Measurements from ENCODE around the gene ITPA. TPM values are rescaled to one million over a fixed set of nuclear protein-coding genes. Genes with fewer than 3 reads are reported as not detected.
A peak's percentile ranks its signal among the peaks of the same experiment; 100 is the strongest.

ITPA gene
- total RNA-seq, 1 donor from 2014 or later, result 52.5 TPM

DNA sequence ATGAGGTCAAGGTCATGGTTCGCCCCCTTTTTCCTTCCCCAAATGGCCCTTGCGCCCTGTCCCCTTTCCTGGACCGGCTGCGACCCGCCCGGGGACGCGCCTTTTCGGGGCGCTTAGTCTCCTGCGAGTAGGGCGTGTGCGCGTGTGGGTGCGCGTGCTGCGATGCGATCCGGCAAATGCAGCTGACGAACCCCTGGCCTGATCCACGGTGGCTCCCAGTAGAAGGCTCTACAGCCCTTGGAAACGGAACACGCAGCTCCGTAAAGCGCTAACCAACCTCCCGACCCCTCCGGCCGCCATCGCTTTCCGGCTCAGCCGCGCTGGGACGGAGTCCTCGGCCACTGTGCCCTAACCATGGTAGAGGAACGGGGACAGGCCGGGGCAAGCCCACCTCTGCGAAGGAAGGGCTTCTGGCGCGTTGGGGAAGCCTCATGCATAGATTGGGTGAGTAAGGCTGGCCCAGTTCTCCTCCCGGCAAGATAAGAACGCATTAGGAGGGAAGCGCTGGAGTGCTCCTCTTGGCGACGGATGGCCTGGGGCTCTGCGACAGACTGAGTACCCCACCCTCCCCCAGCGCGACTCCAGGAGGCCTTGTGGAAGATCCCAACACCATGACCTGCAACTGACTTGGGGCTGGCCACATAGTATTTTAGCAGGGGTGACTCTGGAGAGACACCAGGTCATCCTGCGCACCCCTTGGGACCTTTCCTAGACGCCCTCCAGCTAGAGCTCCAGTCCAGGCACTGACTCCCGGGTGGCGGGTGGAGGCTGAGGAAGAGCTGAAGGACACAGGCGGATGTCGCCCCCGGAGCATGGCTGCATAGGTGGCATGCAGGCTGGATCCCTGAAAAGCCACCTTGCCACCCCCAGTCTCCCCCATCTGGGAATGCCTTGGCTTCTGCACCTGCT, 30.8 kb downstream of the ITPA start:
- Histone ChIP-seq H3K4me1 (peaks cover 24% of the 10 kb centered on the region), H3K27me3 (peaks cover 6% of the 10 kb centered on the region), H3K27ac (no peak overlapping the region), H3K9me3 (no peaks in the 10 kb centered on the region), H3K4me3 (peak overlapping the region; percentile 64 to 66), H3K36me3 (no peaks in the 10 kb centered on the region)
- no peak for DNase-seq (ENCODE audit: extremely low spot score in 2 of 2)
- intact Hi-C loops (cut with DNase I), result no loop called here
- TF ChIP-seq POLR2AphosphoS5 (IDR thresholded peaks at IDR 0.05; ENCODE audit: insufficient read depth in 1 of 2, low read depth in 1 of 2) (peak in 1 of 2 donors; percentile 8), POLR2A (IDR thresholded peaks at IDR 0.05) (no peak)

DNA sequence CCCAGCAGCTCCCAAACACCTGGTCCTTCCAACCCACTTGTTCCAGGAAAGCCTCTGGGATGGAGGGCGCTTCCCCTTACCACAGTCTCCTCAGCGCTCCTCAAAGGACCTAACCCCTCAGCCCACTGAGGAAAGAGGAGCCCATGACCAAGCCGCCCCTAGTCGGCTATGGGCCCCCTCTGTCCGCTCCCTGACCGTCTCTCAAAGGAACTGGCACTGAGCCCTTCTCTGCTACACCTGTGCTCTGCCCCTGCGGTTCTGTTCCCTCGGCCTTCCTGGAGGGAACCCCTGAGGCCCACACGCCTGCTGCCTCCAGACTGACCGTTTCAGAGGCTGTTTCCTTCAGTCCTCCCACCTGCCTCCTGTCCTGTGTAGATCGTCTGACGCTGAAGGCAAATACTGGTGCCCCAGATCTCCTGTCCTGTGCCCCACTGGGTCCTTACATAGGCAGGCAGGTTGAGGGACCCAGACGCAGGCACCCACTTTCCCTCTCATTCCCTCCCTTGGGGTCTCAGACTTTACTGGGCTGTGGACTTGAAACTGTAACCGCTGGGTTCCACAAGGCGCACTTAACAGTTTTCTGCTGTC, 31.6 kb downstream of the ITPA start:
- Histone ChIP-seq H3K36me3 (no peaks in the 10 kb centered on the region), H3K27ac (no peak overlapping the region), H3K9me3 (no peaks in the 10 kb centered on the region), H3K27me3 (peaks cover 6% of the 10 kb centered on the region), H3K4me3 (no peak overlapping the region), H3K4me1 (peaks cover 24% of the 10 kb centered on the region)
- DNase-seq (ENCODE audit: extremely low spot score in 2 of 2), result no peak
- TF ChIP-seq, protein P1, sequence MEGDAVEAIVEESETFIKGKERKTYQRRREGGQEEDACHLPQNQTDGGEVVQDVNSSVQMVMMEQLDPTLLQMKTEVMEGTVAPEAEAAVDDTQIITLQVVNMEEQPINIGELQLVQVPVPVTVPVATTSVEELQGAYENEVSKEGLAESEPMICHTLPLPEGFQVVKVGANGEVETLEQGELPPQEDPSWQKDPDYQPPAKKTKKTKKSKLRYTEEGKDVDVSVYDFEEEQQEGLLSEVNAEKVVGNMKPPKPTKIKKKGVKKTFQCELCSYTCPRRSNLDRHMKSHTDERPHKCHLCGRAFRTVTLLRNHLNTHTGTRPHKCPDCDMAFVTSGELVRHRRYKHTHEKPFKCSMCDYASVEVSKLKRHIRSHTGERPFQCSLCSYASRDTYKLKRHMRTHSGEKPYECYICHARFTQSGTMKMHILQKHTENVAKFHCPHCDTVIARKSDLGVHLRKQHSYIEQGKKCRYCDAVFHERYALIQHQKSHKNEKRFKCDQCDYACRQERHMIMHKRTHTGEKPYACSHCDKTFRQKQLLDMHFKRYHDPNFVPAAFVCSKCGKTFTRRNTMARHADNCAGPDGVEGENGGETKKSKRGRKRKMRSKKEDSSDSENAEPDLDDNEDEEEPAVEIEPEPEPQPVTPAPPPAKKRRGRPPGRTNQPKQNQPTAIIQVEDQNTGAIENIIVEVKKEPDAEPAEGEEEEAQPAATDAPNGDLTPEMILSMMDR (IDR thresholded peaks at IDR 0.05), result no peak
- TF ChIP-seq POLR2AphosphoS5 (IDR thresholded peaks at IDR 0.05; ENCODE audit: insufficient read depth in 1 of 2, low read depth in 1 of 2), result no peak
- no peak for TF ChIP-seq POLR2A (IDR thresholded peaks at IDR 0.05)
- intact Hi-C loops (cut with DNase I), result no loop called here

DNA sequence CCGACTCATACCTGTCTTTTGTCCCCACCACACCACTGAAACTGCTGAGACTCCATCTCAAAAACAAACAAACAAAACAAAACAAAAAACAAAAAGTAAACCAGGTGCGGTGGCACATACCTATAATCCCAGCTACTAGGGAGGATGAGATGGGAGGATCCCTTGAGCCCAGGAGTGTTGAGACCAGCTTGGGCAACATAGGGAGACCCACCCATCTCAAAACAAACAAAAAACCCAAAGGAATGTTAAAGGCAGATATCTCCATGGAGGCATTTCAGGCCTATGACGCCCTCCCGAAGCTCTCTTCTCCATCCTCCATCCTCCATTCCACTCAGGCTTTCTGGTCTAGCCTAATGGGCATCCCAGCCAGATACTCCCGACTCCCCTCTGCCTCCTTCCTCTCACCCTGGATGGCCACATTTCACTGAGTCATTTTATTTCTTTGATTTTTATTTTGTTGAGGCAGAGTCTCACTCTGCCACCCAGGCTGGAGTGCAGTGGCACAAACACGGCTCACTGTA, 32.9 kb downstream of the ITPA start:
- H3K27me3 ChIP-seq, result peaks cover 6% of the 10 kb centered on the region
- no peak for DNase-seq (ENCODE audit: extremely low spot score in 2 of 2)
- intact Hi-C loops (cut with DNase I), result no loop called here
- H3K4me1 ChIP-seq, result peaks cover 24% of the 10 kb centered on the region
- H3K4me3 ChIP-seq, result no peak overlapping the region
- no peak overlapping the region for H3K27ac ChIP-seq
- no peak for TF ChIP-seq POLR2A (IDR thresholded peaks at IDR 0.05)
- TF ChIP-seq POLR2AphosphoS5 (IDR thresholded peaks at IDR 0.05; ENCODE audit: insufficient read depth in 1 of 2, low read depth in 1 of 2), result no peak
- TF ChIP-seq, protein P1 (IDR thresholded peaks at IDR 0.05), result no peak
- H3K9me3 ChIP-seq, result no peaks in the 10 kb centered on the region
- H3K36me3 ChIP-seq, result no peaks in the 10 kb centered on the region

DNA sequence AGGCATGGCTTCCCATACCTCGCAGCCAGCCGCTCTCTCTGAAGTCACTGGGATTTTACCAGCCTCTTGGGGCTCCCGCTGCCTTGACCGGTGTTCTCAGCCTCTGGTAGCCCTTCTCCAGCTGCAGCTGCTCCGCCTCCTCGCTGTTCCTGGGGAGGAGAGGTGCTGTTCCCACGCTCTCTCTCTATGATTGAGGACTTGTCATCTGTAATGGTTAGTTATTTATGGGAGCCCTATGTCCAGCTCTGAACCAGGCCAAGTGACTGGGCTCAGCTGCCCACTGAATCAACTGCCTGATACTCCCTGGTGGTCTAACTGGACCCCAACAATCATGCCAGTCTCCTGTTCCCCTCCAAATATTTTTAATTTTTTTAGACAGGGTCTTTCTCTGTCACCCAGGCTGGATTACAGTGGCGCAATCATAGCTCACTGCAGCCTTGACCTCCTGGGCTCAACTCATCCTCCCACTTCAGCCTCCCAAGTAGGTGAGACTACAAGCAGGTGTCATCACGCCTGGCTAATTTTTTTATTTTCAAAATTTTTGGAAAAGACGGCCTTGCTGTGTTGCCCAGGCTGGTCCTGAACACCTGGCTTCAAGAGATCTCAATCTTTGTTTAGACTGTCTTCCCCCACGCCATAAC, 34.5 kb downstream of the ITPA start:
- Histone ChIP-seq H3K4me1 (peaks cover 21% of the 10 kb centered on the region), H3K4me3 (no peak overlapping the region), H3K36me3 (no peaks in the 10 kb centered on the region), H3K27ac (no peak overlapping the region), H3K27me3 (no peaks in the 10 kb centered on the region), H3K9me3 (no peaks in the 10 kb centered on the region)
- DNase-seq (ENCODE audit: extremely low spot score in 2 of 2), result no peak
- intact Hi-C loops (cut with DNase I), result no loop called here
- TF ChIP-seq, protein P1 (IDR thresholded peaks at IDR 0.05), result no peak
- no peak for TF ChIP-seq POLR2A (IDR thresholded peaks at IDR 0.05)
- TF ChIP-seq POLR2AphosphoS5 (IDR thresholded peaks at IDR 0.05; ENCODE audit: insufficient read depth in 1 of 2, low read depth in 1 of 2), result no peak

DNA sequence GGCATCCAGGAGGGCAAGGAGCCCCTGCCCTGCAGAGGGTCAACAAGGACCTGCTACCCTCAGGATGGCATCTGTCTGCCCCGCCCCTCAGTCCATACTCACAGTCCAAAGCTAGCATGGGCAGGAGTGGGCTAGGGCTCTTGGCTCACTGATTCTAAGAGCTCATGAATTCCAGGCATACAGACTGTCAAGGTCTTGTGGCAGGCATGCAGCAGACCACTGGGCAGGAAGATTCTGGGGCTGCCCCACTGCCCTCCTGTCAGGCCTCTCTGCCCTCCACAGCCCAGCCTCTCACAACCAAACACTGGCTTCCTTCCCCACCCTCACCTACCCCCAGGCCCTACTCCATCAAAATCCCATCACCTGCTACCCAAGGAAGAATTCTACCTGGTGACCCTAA, 35.3 kb downstream of the ITPA start:
- TF ChIP-seq POLR2A (IDR thresholded peaks at IDR 0.05) (no peak), POLR2AphosphoS5 (IDR thresholded peaks at IDR 0.05; ENCODE audit: insufficient read depth in 1 of 2, low read depth in 1 of 2) (no peak)
- TF ChIP-seq, protein P1 (IDR thresholded peaks at IDR 0.05), result no peak
- intact Hi-C loops (cut with DNase I), result no loop called here
- no peak for DNase-seq (ENCODE audit: extremely low spot score in 2 of 2)
- Histone ChIP-seq H3K4me3 (no peak overlapping the region), H3K27me3 (no peaks in the 10 kb centered on the region), H3K4me1 (peaks cover 23% of the 10 kb centered on the region), H3K36me3 (no peaks in the 10 kb centered on the region), H3K9me3 (no peaks in the 10 kb centered on the region), H3K27ac (no peak overlapping the region)
